Liver (tissue), 9 donors: ENCODE data around the gene ME1. TPM values are rescaled to one million over a fixed set of nuclear protein-coding genes. Genes with fewer than 3 reads are reported as not detected.

Experiments used
- DNase-seq: peaks from one replicate; pipeline ENCODE4 v3.0.0-alpha.2; 2017; ENCODE audit warnings: low spot score
- H3K27ac ChIP-seq, 2 donors: one replicate each; pipeline ENCODE4 v1.7.0; 2013; ENCODE audit warnings: inconsistent platforms in 2 of 2, low read length in 2 of 2, control low read depth in 1 of 2, low read depth in 1 of 2, mild to moderate bottlenecking in 1 of 2
- H3K27me3 ChIP-seq, 4 donors: one replicate each; pipeline versions ENCODE4 v1.6.1 to v1.7.0; 2013; ENCODE audit warnings: low read length in 3 of 4, inconsistent platforms in 1 of 4, mild to moderate bottlenecking in 1 of 4, moderate library complexity in 1 of 4; ENCODE audit not compliant: control insufficient read depth in 4 of 4, insufficient read depth in 4 of 4
- H3K36me3 ChIP-seq, 4 donors: one replicate each; pipeline versions ENCODE4 v1.6.1 to v1.7.0; 2013; ENCODE audit warnings: low read length in 3 of 4, mild to moderate bottlenecking in 3 of 4, low read depth in 1 of 4, moderate library complexity in 1 of 4; ENCODE audit not compliant: control insufficient read depth in 4 of 4, insufficient read depth in 3 of 4
- H3K4me1 ChIP-seq, 4 donors: one replicate each; pipeline versions ENCODE4 v1.6.1 to v1.7.0; 2013; ENCODE audit warnings: low read length in 3 of 4, mild to moderate bottlenecking in 3 of 4, moderate library complexity in 1 of 4; ENCODE audit not compliant: control insufficient read depth in 4 of 4, insufficient read depth in 4 of 4
- H3K4me3 ChIP-seq, 3 donors: one replicate each; pipeline versions ENCODE4 v1.6.1 to v1.7.0; 2013; ENCODE audit warnings: low read length in 3 of 3, control low read depth in 1 of 3, low read depth in 1 of 3, mild to moderate bottlenecking in 1 of 3
- H3K9ac ChIP-seq, 2 donors: one replicate each; pipeline ENCODE4 v1.7.0; 2013; ENCODE audit warnings: low read length in 2 of 2, mild to moderate bottlenecking in 2 of 2, moderate library complexity in 2 of 2, control low read depth in 1 of 2, low read depth in 1 of 2
- H3K9me3 ChIP-seq, 4 donors: one replicate each; pipeline versions ENCODE4 v1.6.1 to v1.7.0; 2013; ENCODE audit warnings: low read length in 3 of 4; ENCODE audit not compliant: control insufficient read depth in 4 of 4
- EGR1 ChIP-seq, 2 donors: IDR thresholded peaks; 2 replicates each; pipeline ENCODE4 v1.6.1; 2016 to 2018; ENCODE audit warnings: antibody characterized with exemption in 2 of 2, low read depth in 2 of 2
- FOXA1 ChIP-seq: IDR thresholded peaks from 2 replicates; pipeline ENCODE4 v1.6.1; 2016; ENCODE audit warnings: antibody characterized with exemption
- FOXA2 ChIP-seq: IDR thresholded peaks from 2 replicates; pipeline ENCODE4 v1.6.1; 2016; ENCODE audit warnings: antibody characterized with exemption
- HNF4A ChIP-seq, 2 donors: conservative IDR thresholded peaks; 2 replicates each; pipeline ENCODE4 v1.6.1; 2016; ENCODE audit warnings: antibody characterized with exemption in 2 of 2, mild to moderate bottlenecking in 2 of 2
- JUND ChIP-seq, 2 donors: IDR thresholded peaks; 2 replicates each; pipeline ENCODE4 v1.6.1; 2016; ENCODE audit warnings: antibody characterized with exemption in 2 of 2
- RXRA ChIP-seq, 2 donors: IDR thresholded peaks; 2 replicates each; pipeline ENCODE4 v1.6.1; 2017 to 2018; ENCODE audit warnings: antibody characterized with exemption in 2 of 2, mild to moderate bottlenecking in 1 of 2
- SP1 ChIP-seq: IDR thresholded peaks from 2 replicates; pipeline ENCODE4 v1.6.1; 2018; ENCODE audit warnings: antibody characterized with exemption, mild to moderate bottlenecking
- TAF1 ChIP-seq: conservative IDR thresholded peaks from 2 replicates; pipeline ENCODE4 v1.6.1; 2016; ENCODE audit warnings: antibody characterized with exemption, mild to moderate bottlenecking
- YY1 ChIP-seq: IDR thresholded peaks from 2 replicates; pipeline ENCODE4 v1.6.1; 2016; ENCODE audit warnings: antibody characterized with exemption, mild to moderate bottlenecking
- WGBS: extraction: QIAGEN DNeasy Blood & Tissue Kit; methylation state at CpG from one replicate; pipeline ENCODE4 v1.1.7; 2013; 5-methylcytosine and 5-hydroxymethylcytosine counted together
- polyA plus RNA-seq, 2 donors: library from polyadenylated mRNA; stranded (reverse) in 1 of 2; unstranded in 1 of 2; fragments of 200-250 nt in 1 of 2; fragments of >200 nt in 1 of 2; fragmentation: Nextera tagmentation in 1 of 2; extraction: Ambion mirVana in 1 of 2; gene quantifications; one replicate each; pipeline versions ENCODE4 v1.2.1 to v1.2.3, GENCODE V29; 2013 to 2015
- total RNA-seq, 2 donors: library from RNA; depleted of rRNA; stranded (reverse); fragments of >200 nt; gene quantifications; one replicate each; pipeline ENCODE4 v1.2.3, GENCODE V29; 2014
- TF ChIP-seq, protein P1 (sequence below): IDR thresholded peaks from 2 replicates; pipeline ENCODE4 v1.6.1; 2016; ENCODE audit warnings: antibody characterized with exemption, mild to moderate bottlenecking
- TF ChIP-seq, protein P2 (sequence below): IDR thresholded peaks from 2 replicates; pipeline ENCODE4 v1.6.1; 2016; ENCODE audit warnings: antibody characterized with exemption
- TF ChIP-seq, protein P3 (sequence below): fragments of 150-350 bp; IDR thresholded peaks from 2 replicates; pipeline ENCODE4 v1.5.1; 2017; ENCODE audit warnings: improper control_type of control experiment, low read depth, low read length; ENCODE audit not compliant: missing input control
- donor health status: healthy.
- donor health status: healthy.
- donor health status: healthy.
- donor health status: healthy.
- donor health status: healthy.

The ME1 gene
- total and polyA plus RNA-seq, 4 donors, result 4.3 to 7.8 (median 5.5) TPM

DNA sequence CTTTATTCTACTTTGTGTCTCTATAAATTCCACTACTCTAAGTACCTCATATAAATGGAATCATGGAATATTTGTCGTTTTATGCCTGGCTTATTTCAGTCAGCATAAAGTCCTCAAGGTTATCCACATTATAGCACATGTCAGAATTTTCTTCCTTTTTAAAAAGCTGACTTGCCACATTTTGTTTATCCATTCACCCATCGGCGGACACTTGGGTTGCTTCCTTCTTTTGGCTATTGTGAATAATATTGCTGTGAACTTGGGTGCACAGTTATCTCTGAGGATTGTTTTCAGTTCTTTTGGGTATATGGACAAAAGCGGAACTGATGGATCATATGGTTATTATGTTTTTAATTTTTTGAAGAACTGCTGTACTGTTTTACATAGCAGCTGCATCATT lies 39.1 kb upstream of the ME1 start (continued):
- TF ChIP-seq, protein P1, sequence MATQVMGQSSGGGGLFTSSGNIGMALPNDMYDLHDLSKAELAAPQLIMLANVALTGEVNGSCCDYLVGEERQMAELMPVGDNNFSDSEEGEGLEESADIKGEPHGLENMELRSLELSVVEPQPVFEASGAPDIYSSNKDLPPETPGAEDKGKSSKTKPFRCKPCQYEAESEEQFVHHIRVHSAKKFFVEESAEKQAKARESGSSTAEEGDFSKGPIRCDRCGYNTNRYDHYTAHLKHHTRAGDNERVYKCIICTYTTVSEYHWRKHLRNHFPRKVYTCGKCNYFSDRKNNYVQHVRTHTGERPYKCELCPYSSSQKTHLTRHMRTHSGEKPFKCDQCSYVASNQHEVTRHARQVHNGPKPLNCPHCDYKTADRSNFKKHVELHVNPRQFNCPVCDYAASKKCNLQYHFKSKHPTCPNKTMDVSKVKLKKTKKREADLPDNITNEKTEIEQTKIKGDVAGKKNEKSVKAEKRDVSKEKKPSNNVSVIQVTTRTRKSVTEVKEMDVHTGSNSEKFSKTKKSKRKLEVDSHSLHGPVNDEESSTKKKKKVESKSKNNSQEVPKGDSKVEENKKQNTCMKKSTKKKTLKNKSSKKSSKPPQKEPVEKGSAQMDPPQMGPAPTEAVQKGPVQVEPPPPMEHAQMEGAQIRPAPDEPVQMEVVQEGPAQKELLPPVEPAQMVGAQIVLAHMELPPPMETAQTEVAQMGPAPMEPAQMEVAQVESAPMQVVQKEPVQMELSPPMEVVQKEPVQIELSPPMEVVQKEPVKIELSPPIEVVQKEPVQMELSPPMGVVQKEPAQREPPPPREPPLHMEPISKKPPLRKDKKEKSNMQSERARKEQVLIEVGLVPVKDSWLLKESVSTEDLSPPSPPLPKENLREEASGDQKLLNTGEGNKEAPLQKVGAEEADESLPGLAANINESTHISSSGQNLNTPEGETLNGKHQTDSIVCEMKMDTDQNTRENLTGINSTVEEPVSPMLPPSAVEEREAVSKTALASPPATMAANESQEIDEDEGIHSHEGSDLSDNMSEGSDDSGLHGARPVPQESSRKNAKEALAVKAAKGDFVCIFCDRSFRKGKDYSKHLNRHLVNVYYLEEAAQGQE, result no peak
- TF ChIP-seq SP1 (no peak), FOXA1 (no peak), JUND (IDR thresholded peaks at IDR 0.05) (no peak)

DNA sequence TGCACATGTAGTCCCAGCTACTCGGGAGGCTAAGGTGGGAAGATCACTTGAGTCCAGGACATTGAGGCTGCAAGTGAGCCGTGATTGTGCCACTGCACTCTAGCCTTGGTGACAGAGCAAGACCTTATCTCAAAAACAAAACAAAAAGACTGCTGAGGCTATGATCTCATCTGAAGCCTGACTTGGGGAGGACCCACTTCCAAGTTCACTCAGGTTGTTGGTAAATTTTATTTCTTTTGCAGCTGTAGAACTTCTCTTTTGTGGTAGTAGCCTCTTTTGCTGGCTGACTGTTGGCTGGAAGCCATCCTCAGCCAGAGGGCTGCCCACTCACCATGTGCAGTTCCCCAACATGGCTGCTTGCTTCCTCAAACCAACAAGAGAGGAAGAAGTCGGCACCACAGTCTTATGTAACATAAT lies 36.8 kb upstream of the ME1 start:
- Histone ChIP-seq H3K4me3 (no peak overlapping the region), H3K36me3 (no peaks in the 10 kb centered on the region), H3K4me1 (no peaks in the 10 kb centered on the region), H3K9me3 (no peaks in the 10 kb centered on the region), H3K27me3 (no peaks in the 10 kb centered on the region), H3K9ac (no peak overlapping the region), H3K27ac (no peak overlapping the region)
- DNase-seq, result no peak
- 71% methylated on average over 3 of the region's 3 CpGs for WGBS
- TF ChIP-seq EGR1 (IDR thresholded peaks at IDR 0.05; ENCODE audit: low read depth in 2 of 2), result no peak
- TF ChIP-seq YY1, result peak; percentile 22

DNA sequence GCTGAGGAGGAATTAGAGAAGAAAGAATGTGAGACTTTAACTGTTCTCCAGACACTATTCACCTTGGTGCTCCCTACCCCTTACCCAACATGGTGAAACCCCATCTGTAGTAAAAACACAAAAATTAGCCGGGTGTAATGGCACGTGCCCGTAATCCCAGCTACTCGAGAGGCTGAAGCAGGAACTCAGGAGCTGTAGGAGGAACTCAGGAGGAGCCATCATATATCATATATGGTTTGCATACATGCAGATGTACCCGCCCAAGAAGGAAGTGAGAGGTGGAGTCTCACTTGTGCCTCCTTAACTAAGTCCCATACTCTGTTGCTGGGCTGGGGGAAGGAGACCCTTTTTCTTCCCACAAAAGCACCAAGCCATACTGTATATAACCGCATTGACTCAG lies 35.5 kb upstream of the ME1 start:
- H3K4me3 ChIP-seq, result no peak overlapping the region
- H3K9ac ChIP-seq, result no peak overlapping the region
- H3K27me3 ChIP-seq, result no peaks in the 10 kb centered on the region
- no peaks in the 10 kb centered on the region for H3K4me1 ChIP-seq
- H3K36me3 ChIP-seq, result no peaks in the 10 kb centered on the region
- TF ChIP-seq YY1, result no peak
- no peak for TF ChIP-seq FOXA1
- TF ChIP-seq EGR1 (IDR thresholded peaks at IDR 0.05; ENCODE audit: low read depth in 2 of 2), result no peak
- no peak for TF ChIP-seq RXRA (IDR thresholded peaks at IDR 0.05)
- TF ChIP-seq, protein P2, sequence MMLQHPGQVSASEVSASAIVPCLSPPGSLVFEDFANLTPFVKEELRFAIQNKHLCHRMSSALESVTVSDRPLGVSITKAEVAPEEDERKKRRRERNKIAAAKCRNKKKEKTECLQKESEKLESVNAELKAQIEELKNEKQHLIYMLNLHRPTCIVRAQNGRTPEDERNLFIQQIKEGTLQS, result no peak
- no peak for TF ChIP-seq HNF4A (conservative IDR thresholded peaks at IDR 0.05)
- WGBS, result 88% methylated on average over 6 of the region's 6 CpGs
- no peak for DNase-seq
- H3K9me3 ChIP-seq, result no peaks in the 10 kb centered on the region
- no peak overlapping the region for H3K27ac ChIP-seq

DNA sequence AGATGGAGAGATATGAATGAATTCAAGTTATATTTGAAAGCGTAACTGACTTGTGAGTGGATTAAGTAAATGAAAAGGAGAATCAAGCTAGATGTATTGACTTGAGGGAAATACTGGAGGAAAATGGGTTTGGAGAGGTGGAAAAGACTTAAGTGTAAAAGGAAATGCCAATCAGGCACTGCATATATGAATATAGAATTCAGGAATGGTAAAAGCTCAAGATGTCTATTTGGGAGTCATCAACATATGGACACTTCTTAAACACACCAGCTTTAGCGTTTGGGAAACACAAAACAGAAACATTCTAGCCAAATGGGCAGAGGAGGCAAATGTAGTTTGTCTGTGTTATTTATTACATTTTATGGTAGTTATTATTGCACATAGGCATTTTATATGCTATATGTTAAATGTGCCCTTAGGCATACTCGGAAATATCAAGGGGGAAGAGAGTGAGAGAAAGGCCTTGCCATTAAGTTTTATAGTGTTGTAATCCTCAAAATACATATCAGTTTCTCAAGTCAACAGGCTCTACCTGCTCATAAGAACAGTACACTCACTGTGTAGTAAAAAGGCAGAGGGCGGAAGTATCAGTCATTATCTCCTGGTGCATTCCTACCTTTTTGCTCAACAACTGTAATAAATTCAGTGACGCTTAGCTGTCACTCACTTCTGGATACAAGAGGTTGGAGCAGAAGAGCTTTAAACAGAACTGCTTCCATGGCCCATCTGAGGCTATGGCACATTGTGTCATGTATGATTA lies 33.7 kb upstream of the ME1 start:
- Histone ChIP-seq H3K4me3 (no peak overlapping the region), H3K9me3 (no peaks in the 10 kb centered on the region), H3K36me3 (no peaks in the 10 kb centered on the region), H3K4me1 (no peaks in the 10 kb centered on the region), H3K27ac (no peak overlapping the region), H3K27me3 (no peaks in the 10 kb centered on the region), H3K9ac (no peak overlapping the region)
- 88% methylated on average over 5 of the region's 5 CpGs for WGBS
- TF ChIP-seq, protein P2, result no peak
- no peak for TF ChIP-seq EGR1 (IDR thresholded peaks at IDR 0.05; ENCODE audit: low read depth in 2 of 2)
- no peak for TF ChIP-seq YY1
- no peak for TF ChIP-seq FOXA2
- TF ChIP-seq RXRA (IDR thresholded peaks at IDR 0.05), result no peak
- no peak for TF ChIP-seq TAF1
- TF ChIP-seq, protein P3, sequence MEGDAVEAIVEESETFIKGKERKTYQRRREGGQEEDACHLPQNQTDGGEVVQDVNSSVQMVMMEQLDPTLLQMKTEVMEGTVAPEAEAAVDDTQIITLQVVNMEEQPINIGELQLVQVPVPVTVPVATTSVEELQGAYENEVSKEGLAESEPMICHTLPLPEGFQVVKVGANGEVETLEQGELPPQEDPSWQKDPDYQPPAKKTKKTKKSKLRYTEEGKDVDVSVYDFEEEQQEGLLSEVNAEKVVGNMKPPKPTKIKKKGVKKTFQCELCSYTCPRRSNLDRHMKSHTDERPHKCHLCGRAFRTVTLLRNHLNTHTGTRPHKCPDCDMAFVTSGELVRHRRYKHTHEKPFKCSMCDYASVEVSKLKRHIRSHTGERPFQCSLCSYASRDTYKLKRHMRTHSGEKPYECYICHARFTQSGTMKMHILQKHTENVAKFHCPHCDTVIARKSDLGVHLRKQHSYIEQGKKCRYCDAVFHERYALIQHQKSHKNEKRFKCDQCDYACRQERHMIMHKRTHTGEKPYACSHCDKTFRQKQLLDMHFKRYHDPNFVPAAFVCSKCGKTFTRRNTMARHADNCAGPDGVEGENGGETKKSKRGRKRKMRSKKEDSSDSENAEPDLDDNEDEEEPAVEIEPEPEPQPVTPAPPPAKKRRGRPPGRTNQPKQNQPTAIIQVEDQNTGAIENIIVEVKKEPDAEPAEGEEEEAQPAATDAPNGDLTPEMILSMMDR, result no peak
- TF ChIP-seq SP1, result no peak
- DNase-seq, result no peak
